RCC 7860 (cell line): ENCODE data around the gene MRTFA.
"Not testable (repeated sequence)": the region's sequence is repeated elsewhere in the genome, so short reads cannot be mapped to it uniquely, and the experiment has no call there.

Experiments
- DNase-seq: peaks from one replicate; pipeline ENCODE4 v3.0.0-alpha.2; 2015; ENCODE audit warnings: low spot score
- FAIRE-seq: peaks from 2 replicates; lab custom pipeline; 2012; peaks lifted over from hg19 to GRCh38; lab: Jason Lieb, UNC

MRTFA gene

GRCh38 chr22:40598712-40599111 is 37.8 kb downstream of the MRTFA start:
- FAIRE-seq, DNase-seq: not testable (repeated sequence)

- FAIRE-seq: no peak
- no peak for DNase-seq
These were observed 38.7 kb downstream of the MRTFA start for GRCh38 chr22:40597526-40598430.

- DNase-seq: no peak
- no peak for FAIRE-seq
These were observed 40.9 kb downstream of the MRTFA start for GRCh38 chr22:40595497-40596234.

- no peak for DNase-seq
These were observed 41.6 kb downstream of the MRTFA start for GRCh38 chr22:40594924-40595323.

GRCh38 chr22:40594346-40594745 is 42.2 kb downstream of the MRTFA start:
- FAIRE-seq (no peak), DNase-seq (no peak)

More at GRCh38 chr22:40594924-40595323, 41.6 kb downstream of the MRTFA start:
- no peak for FAIRE-seq

- no peak for FAIRE-seq
These were observed 42.9 kb downstream of the MRTFA start for GRCh38 chr22:40593460-40594273.

GRCh38 chr22:40592352-40593113 is 44.0 kb downstream of the MRTFA start:
- no peak for DNase-seq
- no peak for FAIRE-seq

More at GRCh38 chr22:40593460-40594273, 42.9 kb downstream of the MRTFA start:
- DNase-seq: no peak

- no peak for DNase-seq
- FAIRE-seq: no peak
These were observed 47.8 kb downstream of the MRTFA start for GRCh38 chr22:40588726-40589125.

- DNase-seq: no peak
- no peak for FAIRE-seq
These were observed 49.7 kb downstream of the MRTFA start for GRCh38 chr22:40586781-40587180.

- DNase-seq (no peak), FAIRE-seq (no peak)
These were observed 51.2 kb downstream of the MRTFA start for GRCh38 chr22:40585310-40585751.

- FAIRE-seq, DNase-seq: not testable (repeated sequence)
These were observed 51.8 kb downstream of the MRTFA start for GRCh38 chr22:40584766-40585165.

- DNase-seq (no peak), FAIRE-seq (no peak)
These were observed 53.3 kb downstream of the MRTFA start for GRCh38 chr22:40583053-40583741.

GRCh38 chr22:40582063-40582462 is 54.5 kb downstream of the MRTFA start:
- DNase-seq (no peak), FAIRE-seq (no peak)

- FAIRE-seq: no peak
- DNase-seq: no peak
These were observed 55.9 kb downstream of the MRTFA start for GRCh38 chr22:40580631-40581030.

- FAIRE-seq (no peak), DNase-seq (no peak)
These were observed 58.3 kb downstream of the MRTFA start for GRCh38 chr22:40578171-40578570.

- FAIRE-seq (no peak), DNase-seq (no peak)
These were observed 63.5 kb downstream of the MRTFA start for GRCh38 chr22:40572976-40573375.

GRCh38 chr22:40571887-40572286 is 64.6 kb downstream of the MRTFA start:
- DNase-seq (no peak), FAIRE-seq (no peak)

- no peak for DNase-seq
- FAIRE-seq: no peak
These were observed 68.7 kb downstream of the MRTFA start for GRCh38 chr22:40567626-40568328.

GRCh38 chr22:40567106-40567505 is 69.4 kb downstream of the MRTFA start:
- DNase-seq (peak; percentile 32), FAIRE-seq (peak; percentile 39)
